Measurements from ENCODE around the gene FOXK1.

Gene FOXK1

DNA sequence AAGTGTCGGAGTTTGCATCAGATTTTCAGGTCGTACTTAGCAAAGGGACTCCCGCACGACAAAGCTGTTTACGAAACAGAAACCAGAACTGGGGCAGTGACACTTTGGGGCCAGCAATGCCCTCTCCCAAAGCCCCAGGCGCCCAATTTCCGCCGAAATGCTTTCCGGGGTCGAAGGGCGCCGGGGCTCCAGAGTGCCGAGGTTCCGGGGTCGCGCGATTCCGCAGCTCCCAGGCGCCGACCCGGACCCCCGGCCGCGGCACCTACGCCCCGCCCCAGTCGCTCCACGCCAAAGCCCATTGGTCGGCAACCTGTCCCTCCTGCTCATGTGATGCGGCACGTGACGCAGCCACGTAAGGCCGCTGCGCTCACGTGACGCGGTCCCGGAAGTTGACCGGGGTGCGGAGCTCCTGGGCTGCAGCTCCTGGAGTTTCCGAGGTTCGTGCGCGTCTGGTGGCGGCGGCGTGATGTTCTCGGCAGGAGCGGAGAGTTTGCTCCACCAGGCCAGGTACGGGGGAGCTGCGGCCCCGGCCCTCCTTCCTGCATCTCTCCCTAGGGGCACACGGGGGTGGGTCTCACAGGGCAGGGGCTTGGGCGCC is 93.3 kb downstream of the FOXK1 start, which contains the start of gene AP5Z1:
Gene AP5Z1 (plus strand): TSS at position 374 of the 598 bp plus-strand sequence. CDS start 93 bp downstream, at position 467.
- H3K4me3 ChIP-seq (ENCODE audit: low read depth, low read length): peak within 1 kb of the TSS; percentile 97
- peak; percentile 92 for DNase-seq (ENCODE audit: low read depth)
- TF ChIP-seq CTCF (IDR thresholded peaks at IDR 0.05; ENCODE audit: low read depth, low read length, missing control alignments): no peak

DNA sequence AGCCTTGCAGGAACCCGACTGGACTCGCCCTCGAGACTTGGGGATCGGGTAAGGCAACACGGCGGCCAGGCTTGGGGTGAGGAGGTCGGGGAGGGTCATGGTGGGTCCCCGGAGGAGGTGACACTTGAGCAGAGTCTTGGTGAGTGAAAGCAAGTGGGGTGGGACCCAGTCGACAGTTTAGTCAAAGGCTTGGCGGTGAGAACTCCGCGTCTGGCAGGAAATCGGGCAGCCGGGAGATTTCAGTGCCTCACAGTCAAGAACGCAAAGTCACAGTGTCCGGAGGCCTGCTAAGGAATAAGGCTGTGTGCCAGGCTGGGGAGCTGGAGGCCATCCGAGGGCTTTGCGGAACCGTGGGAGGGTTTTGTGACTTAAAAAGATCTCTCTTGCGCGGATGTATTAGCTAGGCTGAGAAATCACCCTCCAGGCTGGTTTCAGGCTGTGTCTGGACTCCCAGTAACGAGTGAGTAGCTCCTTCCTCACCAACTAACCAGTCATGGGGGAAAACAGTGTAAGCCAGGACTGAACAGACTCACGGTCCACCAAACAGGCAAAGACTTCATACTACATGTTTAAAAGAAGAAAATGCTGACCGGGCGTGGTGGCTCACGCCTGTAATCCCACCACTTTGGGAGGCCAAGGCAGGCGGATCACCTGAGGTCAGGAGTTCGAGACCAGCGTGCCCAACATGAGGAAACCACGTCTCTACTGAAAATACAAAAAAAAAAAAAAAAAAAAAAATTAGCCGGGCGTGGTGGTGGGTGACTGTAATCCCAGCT is 93.9 kb downstream of the FOXK1 start:
- no peak for DNase-seq (ENCODE audit: low read depth)
- TF ChIP-seq CTCF (IDR thresholded peaks at IDR 0.05; ENCODE audit: low read depth, low read length, missing control alignments): no peak
- peak overlapping the region; percentile 97 for H3K4me3 ChIP-seq (ENCODE audit: low read depth, low read length)

- no peak for TF ChIP-seq CTCF (IDR thresholded peaks at IDR 0.05; ENCODE audit: low read depth, low read length, missing control alignments)
- H3K4me3 ChIP-seq (ENCODE audit: low read depth, low read length): no peak overlapping the region
- no peak for DNase-seq (ENCODE audit: low read depth)
Observed at GRCh38 chr7:4779118-4779517, 97.0 kb downstream of the FOXK1 start.

- H3K4me3 ChIP-seq (ENCODE audit: low read depth, low read length): no peak overlapping the region
- no peak for TF ChIP-seq CTCF (IDR thresholded peaks at IDR 0.05; ENCODE audit: low read depth, low read length, missing control alignments)
- no peak for DNase-seq (ENCODE audit: low read depth)
Observed at GRCh38 chr7:4781366-4782069, 99.4 kb downstream of the FOXK1 start.

- DNase-seq (ENCODE audit: low read depth): no peak
- no peak overlapping the region for H3K4me3 ChIP-seq (ENCODE audit: low read depth, low read length)
- no peak for TF ChIP-seq CTCF (IDR thresholded peaks at IDR 0.05; ENCODE audit: low read depth, low read length, missing control alignments)
Observed at GRCh38 chr7:4782333-4783291, 100.5 kb downstream of the FOXK1 start.

GRCh38 chr7:4783292-4783652 is 101.2 kb downstream of the FOXK1 start:
- DNase-seq (ENCODE audit: low read depth): no peak
- no peak for TF ChIP-seq CTCF (IDR thresholded peaks at IDR 0.05; ENCODE audit: low read depth, low read length, missing control alignments)
- H3K4me3 ChIP-seq (ENCODE audit: low read depth, low read length): no peak overlapping the region
